ENCODE results near the gene GPHA2.

Gene GPHA2

GRCh38 chr11:64924910-64925284 is 10.8 kb downstream of the GPHA2 start:
- in situ Hi-C loops (cut with MboI; ENCODE audit: low pct_unique_long_range_greater_than_20kb, low sequenced_read_pairs, unreplicated experiment), result no loop called here
- TF ChIP-seq CTCF (IDR thresholded peaks at IDR 0.05; ENCODE audit: extremely low read depth, insufficient read depth, missing control alignments), result no peak

GRCh38 chr11:64923944-64924909 is 11.5 kb downstream of the GPHA2 start, which contains the start of gene PPP2R5B:
TSS of gene PPP2R5B (plus strand) at chr11:64924689. CDS start at chr11:64925735, 1,046 bp downstream.
- no peak for TF ChIP-seq CTCF (IDR thresholded peaks at IDR 0.05; ENCODE audit: extremely low read depth, insufficient read depth, missing control alignments)
- in situ Hi-C loops (cut with MboI; ENCODE audit: low pct_unique_long_range_greater_than_20kb, low sequenced_read_pairs, unreplicated experiment), result no loop called here
- DNase-seq (ENCODE audit: low spot score), result peak; percentile 97

More at GRCh38 chr11:64924910-64925284, 10.8 kb downstream of the GPHA2 start:
- DNase-seq (ENCODE audit: low spot score), result peak; percentile 65

GRCh38 chr11:64923151-64923661 is 12.5 kb downstream of the GPHA2 start:
- TF ChIP-seq CTCF (IDR thresholded peaks at IDR 0.05; ENCODE audit: extremely low read depth, insufficient read depth, missing control alignments), result no peak
- DNase-seq (ENCODE audit: low spot score), result no peak
- in situ Hi-C loops (cut with MboI; ENCODE audit: low pct_unique_long_range_greater_than_20kb, low sequenced_read_pairs, unreplicated experiment), result no loop called here

- no peak for TF ChIP-seq CTCF (IDR thresholded peaks at IDR 0.05; ENCODE audit: extremely low read depth, insufficient read depth, missing control alignments)
- in situ Hi-C loops (cut with MboI; ENCODE audit: low pct_unique_long_range_greater_than_20kb, low sequenced_read_pairs, unreplicated experiment), result no loop called here
- no peak for DNase-seq (ENCODE audit: low spot score)
Measured at GRCh38 chr11:64921384-64921783, 14.3 kb downstream of the GPHA2 start.

- no peak for TF ChIP-seq CTCF (IDR thresholded peaks at IDR 0.05; ENCODE audit: extremely low read depth, insufficient read depth, missing control alignments)
- in situ Hi-C loops (cut with MboI; ENCODE audit: low pct_unique_long_range_greater_than_20kb, low sequenced_read_pairs, unreplicated experiment), result no loop called here
- DNase-seq (ENCODE audit: low spot score), result no peak
Measured at GRCh38 chr11:64920124-64920523, 15.6 kb downstream of the GPHA2 start.

GRCh38 chr11:64919627-64920026 is 16.1 kb downstream of the GPHA2 start:
- DNase-seq (ENCODE audit: low spot score), result no peak
- in situ Hi-C loops (cut with MboI; ENCODE audit: low pct_unique_long_range_greater_than_20kb, low sequenced_read_pairs, unreplicated experiment), result no loop called here
- no peak for TF ChIP-seq CTCF (IDR thresholded peaks at IDR 0.05; ENCODE audit: extremely low read depth, insufficient read depth, missing control alignments)
